Activated CD4-positive, alpha-beta memory T cell treated with anti-CD3 and anti-CD28 coated beads for 36 hours (primary cell): ENCODE results near the gene TMEM164. TPM values are rescaled to one million over a fixed set of nuclear protein-coding genes. Genes with fewer than 3 reads are reported as not detected.

Experiments used
- CTCF ChIA-PET: fragments of 350-600 bp; sonication (Branson Sonifier 250); formaldehyde crosslinking; loops from one replicate; lab custom pipeline; 2021; ENCODE audit warnings: antibody characterized with exemption, inconsistent platforms; lab: Charles Lee
- POLR2A ChIA-PET: fragments of 350-600 bp; sonication (Branson Sonifier 250); formaldehyde crosslinking; loops from one replicate; lab custom pipeline; 2021; ENCODE audit warnings: antibody characterized with exemption; lab: Charles Lee
- DNase-seq: peaks from one replicate; pipeline ENCODE4 v3.0.0-alpha.2; 2020
- H3K27ac Mint-ChIP-seq: one replicate; pipeline ENCODE4 v1.8.0; 2021; ENCODE audit warnings: mixed read lengths
- H3K27me3 Mint-ChIP-seq: one replicate; pipeline ENCODE4 v1.8.0; 2021; ENCODE audit warnings: mixed read lengths
- H3K36me3 Mint-ChIP-seq: one replicate; pipeline ENCODE4 v1.8.0; 2021; ENCODE audit warnings: mixed read lengths
- H3K4me1 Mint-ChIP-seq: one replicate; pipeline ENCODE4 v1.8.0; 2021; ENCODE audit warnings: low read depth, mixed read lengths
- H3K4me3 Mint-ChIP-seq: one replicate; pipeline ENCODE4 v1.8.0; 2021; ENCODE audit warnings: mild to moderate bottlenecking, mixed read lengths
- H3K9me3 Mint-ChIP-seq: one replicate; pipeline ENCODE4 v1.8.0; 2021; ENCODE audit warnings: mixed read lengths
- intact Hi-C: fragments of 100-400 bp; cut with micrococcal nuclease; formaldehyde crosslinking; loops from one replicate; pipeline ENCODE4 v1.15.1; 2023
- total RNA-seq, 2 experiments: library from RNA; stranded (reverse); gene quantifications; one replicate each; pipeline ENCODE4 v1.2.3, GENCODE V29; 2021

Gene TMEM164
- total RNA-seq, 2 experiments from 2014 or later = 10.1 to 13.2 TPM

DNA sequence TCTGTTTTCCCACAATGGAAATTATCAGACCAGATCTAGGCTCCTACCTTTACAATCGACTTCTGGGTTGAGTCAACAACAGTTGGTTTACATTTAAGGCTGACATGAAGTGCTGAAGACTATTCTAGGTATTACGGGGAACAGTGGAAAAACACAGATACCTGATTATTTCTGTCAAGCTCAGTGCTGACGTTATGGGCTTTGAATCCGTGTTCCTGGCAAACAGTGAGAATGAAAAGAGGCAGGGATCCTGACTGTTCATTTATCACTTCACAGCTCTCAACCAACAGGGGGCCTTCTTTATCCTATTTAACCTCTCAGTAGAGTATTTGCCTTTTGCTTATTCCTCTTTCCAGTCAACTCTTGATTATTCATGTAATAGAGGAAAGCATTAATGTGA is 43.1 kb downstream of the TMEM164 start:
- peaks cover 5% of the 10 kb centered on the region for H3K36me3 Mint-ChIP-seq
- no peak overlapping the region for H3K4me3 Mint-ChIP-seq
- DNase-seq = no peak
- no peaks in the 10 kb centered on the region for H3K27me3 Mint-ChIP-seq
- peaks cover 8% of the 10 kb centered on the region for H3K4me1 Mint-ChIP-seq
- intact Hi-C loops = no loop called here
- ChIA-PET CTCF (interaction anchor here (1.2 kb wide), 1 partner anchor 101 kb away, joined by 3 read pairs; no protein-coding TSS in a partner anchor), POLR2A (no interaction called here)
- no peaks in the 10 kb centered on the region for H3K9me3 Mint-ChIP-seq
- H3K27ac Mint-ChIP-seq = no peak overlapping the region

DNA sequence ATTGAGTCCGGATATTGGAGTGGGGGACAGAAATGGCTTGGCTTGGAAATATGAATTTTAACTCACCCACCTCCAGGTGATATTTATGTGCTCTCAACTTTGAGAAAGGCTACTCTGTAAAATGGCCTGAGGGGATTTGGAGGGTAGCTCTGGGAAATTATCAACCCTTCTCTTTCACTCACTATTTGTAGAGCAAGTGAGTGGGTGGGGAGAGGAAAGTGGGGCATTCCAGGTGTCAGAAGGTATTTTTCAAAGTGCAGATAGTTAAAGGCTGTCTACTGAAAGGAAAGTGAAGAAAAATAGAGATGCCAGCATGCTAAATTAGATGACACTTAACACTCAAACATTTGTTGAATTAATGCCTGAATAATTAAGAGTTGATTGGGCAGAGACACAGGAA is 44.1 kb downstream of the TMEM164 start:
- CTCF ChIA-PET = interaction anchor here (1.2 kb wide), 1 partner anchor 100 kb away, joined by 3 read pairs; no protein-coding TSS in a partner anchor
- no peak overlapping the region for H3K4me3 Mint-ChIP-seq
- H3K27me3 Mint-ChIP-seq = no peaks in the 10 kb centered on the region
- no peak for DNase-seq
- no peaks in the 10 kb centered on the region for H3K9me3 Mint-ChIP-seq
- peaks cover 8% of the 10 kb centered on the region for H3K4me1 Mint-ChIP-seq
- no peak overlapping the region for H3K27ac Mint-ChIP-seq
- POLR2A ChIA-PET = no interaction called here
- peaks cover 3% of the 10 kb centered on the region for H3K36me3 Mint-ChIP-seq
- intact Hi-C loops = no loop called here

DNA sequence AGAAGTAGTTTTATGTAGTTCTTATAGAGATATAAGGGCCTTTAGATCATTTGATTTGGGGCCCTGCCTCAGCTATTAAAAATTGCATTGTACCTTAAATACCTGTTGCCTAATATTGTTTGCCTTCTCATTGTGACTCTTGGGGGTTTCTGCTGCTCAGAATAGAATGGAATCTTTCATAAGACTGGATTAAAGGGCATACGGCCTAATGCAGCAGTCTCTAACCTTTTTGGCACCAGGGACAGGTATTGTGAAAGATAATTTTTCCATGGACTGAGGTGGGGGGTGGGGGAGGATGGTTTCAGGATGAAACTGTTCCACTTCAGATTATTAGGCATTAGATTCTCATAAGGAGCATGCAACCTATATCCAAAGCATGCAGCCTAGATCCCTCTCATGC is 46.2 kb downstream of the TMEM164 start:
- no peaks in the 10 kb centered on the region for H3K9me3 Mint-ChIP-seq
- no peak for DNase-seq
- no peak overlapping the region for H3K27ac Mint-ChIP-seq
- intact Hi-C loops = no loop called here
- peaks cover 7% of the 10 kb centered on the region for H3K36me3 Mint-ChIP-seq
- H3K27me3 Mint-ChIP-seq = no peaks in the 10 kb centered on the region
- no peak overlapping the region for H3K4me3 Mint-ChIP-seq
- ChIA-PET POLR2A (no interaction called here), CTCF (no interaction called here)
- H3K4me1 Mint-ChIP-seq = no peaks in the 10 kb centered on the region

DNA sequence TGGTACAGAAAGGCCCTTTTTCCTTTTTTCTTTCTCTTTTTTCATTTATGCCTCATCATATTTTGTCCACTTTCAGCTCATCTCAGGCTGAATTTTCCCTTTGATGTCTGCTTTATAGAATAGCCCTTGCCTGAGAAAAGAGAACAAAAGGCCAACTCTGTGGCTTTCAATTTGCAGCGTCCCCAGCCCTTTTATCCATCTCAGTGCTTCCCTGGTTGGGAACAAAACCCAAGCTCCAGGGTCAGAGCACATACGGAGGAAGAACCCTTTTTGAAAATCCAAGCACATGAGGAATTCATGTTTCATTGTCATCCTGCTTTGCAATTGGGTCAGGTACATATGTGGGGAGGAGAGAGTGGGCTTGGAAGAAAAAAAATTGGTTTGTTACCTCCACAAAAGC is 47.5 kb downstream of the TMEM164 start:
- intact Hi-C loops = no loop called here
- Mint-ChIP-seq H3K27me3 (no peaks in the 10 kb centered on the region), H3K36me3 (peaks cover 9% of the 10 kb centered on the region), H3K9me3 (no peaks in the 10 kb centered on the region), H3K4me1 (peaks cover 1% of the 10 kb centered on the region), H3K4me3 (no peak overlapping the region), H3K27ac (no peak overlapping the region)
- CTCF ChIA-PET = no interaction called here
- POLR2A ChIA-PET = no interaction called here
- DNase-seq = no peak

DNA sequence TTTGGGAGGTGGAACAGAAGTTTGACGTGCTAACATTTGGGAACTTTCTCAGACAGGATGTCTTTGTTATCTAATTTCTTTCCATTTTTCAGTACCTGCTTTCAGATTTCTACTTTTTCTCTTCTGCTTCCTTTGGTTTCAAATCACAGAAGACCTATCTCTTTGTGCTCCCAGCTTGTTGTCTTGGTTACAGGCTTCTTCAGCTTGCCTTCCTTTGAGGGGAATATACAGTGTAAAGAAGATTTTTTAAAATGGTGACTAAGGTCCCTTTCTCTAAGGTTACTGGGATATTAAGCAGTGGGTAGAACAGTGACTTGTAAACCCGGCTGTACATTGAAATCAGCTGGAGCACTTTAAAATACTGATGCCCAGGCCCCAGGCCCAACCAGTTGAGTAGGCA is 48.0 kb downstream of the TMEM164 start:
- no peak for DNase-seq
- Mint-ChIP-seq H3K4me1 (peaks cover 4% of the 10 kb centered on the region), H3K36me3 (peaks cover 9% of the 10 kb centered on the region), H3K27ac (no peak overlapping the region), H3K27me3 (no peaks in the 10 kb centered on the region), H3K4me3 (no peak overlapping the region), H3K9me3 (no peaks in the 10 kb centered on the region)
- intact Hi-C loops = no loop called here
- POLR2A ChIA-PET = no interaction called here
- CTCF ChIA-PET = no interaction called here

DNA sequence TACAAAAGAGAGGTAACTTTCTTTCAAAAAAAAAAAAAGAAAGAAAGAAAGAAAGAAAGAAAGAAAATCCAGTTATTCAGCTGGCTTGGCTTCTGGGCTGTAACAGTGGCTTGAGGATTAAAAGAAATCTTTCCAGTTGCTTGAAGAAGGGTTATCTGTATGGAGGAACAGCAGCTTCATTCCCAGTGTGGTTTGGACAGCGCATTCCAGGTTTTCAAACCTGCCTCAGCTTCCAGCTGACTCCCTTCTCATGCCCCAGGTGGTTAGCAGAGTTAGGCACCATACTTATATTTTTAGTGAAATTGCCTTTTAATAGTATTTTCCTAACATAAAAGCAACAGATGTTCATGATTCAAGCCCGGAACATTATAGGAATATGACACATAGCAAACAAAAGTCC is 48.6 kb downstream of the TMEM164 start:
- no peaks in the 10 kb centered on the region for H3K27me3 Mint-ChIP-seq
- DNase-seq = no peak
- CTCF ChIA-PET = no interaction called here
- H3K4me1 Mint-ChIP-seq = peaks cover 9% of the 10 kb centered on the region
- H3K4me3 Mint-ChIP-seq = no peak overlapping the region
- peaks cover 9% of the 10 kb centered on the region for H3K36me3 Mint-ChIP-seq
- POLR2A ChIA-PET = no interaction called here
- no peak overlapping the region for H3K27ac Mint-ChIP-seq
- H3K9me3 Mint-ChIP-seq = no peaks in the 10 kb centered on the region
- intact Hi-C loops = no loop called here

DNA sequence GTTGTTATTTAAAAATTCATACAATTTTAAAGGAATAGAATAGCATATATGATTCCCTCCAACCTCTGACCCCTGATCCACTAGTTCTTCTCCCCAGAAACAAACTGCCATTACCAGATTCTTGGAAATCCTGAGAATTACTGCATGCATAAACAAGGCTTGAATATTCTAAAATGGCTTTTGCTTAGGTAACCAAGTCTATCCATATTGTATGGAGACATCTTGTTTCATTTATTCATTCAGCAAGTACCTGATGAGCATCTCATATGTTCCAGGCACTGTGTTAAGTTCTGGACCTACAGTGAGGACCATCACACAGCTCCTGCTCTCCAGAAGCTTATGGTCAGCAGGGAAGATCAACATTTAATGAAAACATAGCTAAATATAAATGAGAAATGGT is 49.4 kb downstream of the TMEM164 start:
- H3K4me1 Mint-ChIP-seq = peaks cover 10% of the 10 kb centered on the region
- H3K27ac Mint-ChIP-seq = no peak overlapping the region
- no peaks in the 10 kb centered on the region for H3K9me3 Mint-ChIP-seq
- ChIA-PET POLR2A (no interaction called here), CTCF (no interaction called here)
- H3K27me3 Mint-ChIP-seq = no peaks in the 10 kb centered on the region
- H3K36me3 Mint-ChIP-seq = peaks cover 9% of the 10 kb centered on the region
- intact Hi-C loops = no loop called here
- no peak for DNase-seq
- no peak overlapping the region for H3K4me3 Mint-ChIP-seq

DNA sequence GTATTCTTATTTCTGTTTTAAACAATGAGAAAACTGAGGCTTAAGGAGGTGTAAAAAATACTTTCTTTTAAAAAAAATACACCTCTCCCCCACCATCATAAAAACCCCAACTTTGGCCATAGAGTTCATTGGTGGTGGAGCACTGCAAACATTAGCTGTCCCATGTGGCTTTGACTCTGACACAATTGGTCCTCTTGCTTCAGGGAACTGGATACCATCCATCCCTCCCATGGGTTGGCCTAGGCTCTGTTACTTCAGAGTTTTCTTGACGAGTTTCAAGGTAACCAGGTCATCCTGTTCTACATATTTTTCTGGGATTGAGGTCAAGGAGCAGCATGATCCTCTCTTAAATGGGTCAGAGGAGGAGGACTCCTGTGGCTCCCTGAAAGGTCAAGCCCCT is 50.5 kb downstream of the TMEM164 start:
- POLR2A ChIA-PET = no interaction called here
- CTCF ChIA-PET = no interaction called here

DNA sequence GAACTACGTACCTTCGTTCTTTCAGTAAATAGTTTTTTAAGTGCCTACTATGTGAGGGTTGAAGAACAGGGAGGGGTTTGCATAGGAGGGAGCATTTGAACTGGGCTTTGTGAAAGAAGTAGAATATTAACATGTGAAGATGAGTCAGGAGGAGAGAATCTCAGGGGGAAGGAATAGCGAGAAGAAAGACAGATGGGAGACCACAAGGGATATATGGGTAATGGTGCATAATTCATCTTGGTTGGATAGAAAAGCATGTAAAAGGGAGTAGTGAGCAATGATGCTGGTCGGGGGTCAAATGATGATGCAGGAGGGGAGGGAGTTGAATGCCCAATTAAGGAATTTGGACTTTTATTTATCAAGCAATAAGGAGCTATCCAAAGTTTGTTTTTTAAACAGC is 52.7 kb downstream of the TMEM164 start:
- Mint-ChIP-seq H3K27ac (no peak overlapping the region), H3K4me3 (no peak overlapping the region), H3K27me3 (no peaks in the 10 kb centered on the region), H3K4me1 (peaks cover 10% of the 10 kb centered on the region), H3K9me3 (peaks cover 1% of the 10 kb centered on the region), H3K36me3 (peaks cover 6% of the 10 kb centered on the region)
- intact Hi-C loops = no loop called here
- POLR2A ChIA-PET = no interaction called here
- CTCF ChIA-PET = no interaction called here
- no peak for DNase-seq

More for the DNA sequence above, 50.5 kb downstream of the TMEM164 start:
- H3K4me3 Mint-ChIP-seq = no peak overlapping the region
- H3K27me3 Mint-ChIP-seq = no peaks in the 10 kb centered on the region
- H3K36me3 Mint-ChIP-seq = peaks cover 6% of the 10 kb centered on the region
- H3K27ac Mint-ChIP-seq = no peak overlapping the region
- H3K4me1 Mint-ChIP-seq = peaks cover 10% of the 10 kb centered on the region
- intact Hi-C loops = no loop called here
- no peak for DNase-seq
- no peaks in the 10 kb centered on the region for H3K9me3 Mint-ChIP-seq

DNA sequence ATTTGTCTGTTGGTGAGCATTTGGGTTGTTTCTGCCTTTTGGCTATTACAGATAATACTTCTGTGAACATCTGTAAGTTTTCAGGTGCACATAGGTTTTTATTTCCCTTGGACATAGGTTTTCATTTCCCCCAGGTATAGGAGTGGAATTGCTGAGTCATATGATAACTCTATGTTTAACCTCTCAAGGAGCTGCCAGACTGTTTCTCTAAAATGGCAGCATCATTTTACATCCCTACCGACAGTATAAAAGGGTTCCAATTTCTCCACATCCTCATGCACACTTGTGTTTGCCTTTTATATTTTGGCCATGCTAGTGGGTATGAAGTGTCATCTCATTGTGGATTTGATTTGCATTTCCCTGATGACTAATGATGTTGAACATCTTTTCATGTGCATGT is 53.5 kb downstream of the TMEM164 start:
- peaks cover 10% of the 10 kb centered on the region for H3K4me1 Mint-ChIP-seq
- intact Hi-C loops = no loop called here
- no peak for DNase-seq
- no peaks in the 10 kb centered on the region for H3K27me3 Mint-ChIP-seq
- H3K36me3 Mint-ChIP-seq = peaks cover 6% of the 10 kb centered on the region
- H3K4me3 Mint-ChIP-seq = no peak overlapping the region
- CTCF ChIA-PET = no interaction called here
- POLR2A ChIA-PET = no interaction called here
- H3K9me3 Mint-ChIP-seq = peaks cover 2% of the 10 kb centered on the region
- no peak overlapping the region for H3K27ac Mint-ChIP-seq

DNA sequence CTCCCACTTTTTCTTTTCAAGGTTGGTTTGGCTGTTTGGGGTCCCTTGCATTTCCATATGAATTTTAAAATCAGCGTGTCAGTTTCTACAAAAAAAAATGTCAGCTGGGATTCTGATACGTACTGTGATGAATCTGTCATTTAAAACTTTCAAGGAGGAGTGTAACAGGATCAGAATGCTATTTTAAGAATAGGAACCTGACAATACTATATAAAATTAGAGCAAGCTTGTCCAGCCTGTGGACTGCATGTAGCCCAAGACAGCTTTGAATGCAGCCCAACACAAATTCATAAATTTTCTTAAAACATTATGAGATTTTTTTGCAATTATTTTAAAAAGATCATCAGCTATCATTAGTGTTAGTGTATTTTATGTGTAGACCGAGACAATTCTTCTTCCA is 56.5 kb downstream of the TMEM164 start:
- Mint-ChIP-seq H3K27ac (no peak overlapping the region), H3K4me1 (peaks cover 13% of the 10 kb centered on the region), H3K36me3 (no peaks in the 10 kb centered on the region), H3K27me3 (no peaks in the 10 kb centered on the region), H3K9me3 (peaks cover 2% of the 10 kb centered on the region), H3K4me3 (no peak overlapping the region)
- DNase-seq = no peak
- intact Hi-C loops = no loop called here
- POLR2A ChIA-PET = no interaction called here
- CTCF ChIA-PET = no interaction called here

DNA sequence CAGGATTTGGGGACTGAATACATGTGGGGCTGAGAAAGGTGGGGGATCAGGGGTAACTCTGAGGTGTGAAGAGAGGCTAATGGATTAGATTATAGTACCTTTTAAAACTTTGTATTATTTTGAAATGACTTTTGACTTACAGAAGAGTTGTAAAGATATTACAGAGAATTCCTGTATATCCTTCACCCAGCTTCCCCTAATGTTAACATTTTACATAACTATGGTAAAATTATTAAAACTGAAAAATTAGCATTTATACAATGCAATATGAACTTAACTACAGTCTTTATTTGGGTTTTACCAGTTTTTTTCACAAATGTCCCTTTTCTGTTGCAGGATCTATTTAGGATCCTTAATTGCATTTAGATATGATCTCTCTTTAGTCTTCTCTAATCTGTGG is 57.4 kb downstream of the TMEM164 start:
- CTCF ChIA-PET = no interaction called here

DNA sequence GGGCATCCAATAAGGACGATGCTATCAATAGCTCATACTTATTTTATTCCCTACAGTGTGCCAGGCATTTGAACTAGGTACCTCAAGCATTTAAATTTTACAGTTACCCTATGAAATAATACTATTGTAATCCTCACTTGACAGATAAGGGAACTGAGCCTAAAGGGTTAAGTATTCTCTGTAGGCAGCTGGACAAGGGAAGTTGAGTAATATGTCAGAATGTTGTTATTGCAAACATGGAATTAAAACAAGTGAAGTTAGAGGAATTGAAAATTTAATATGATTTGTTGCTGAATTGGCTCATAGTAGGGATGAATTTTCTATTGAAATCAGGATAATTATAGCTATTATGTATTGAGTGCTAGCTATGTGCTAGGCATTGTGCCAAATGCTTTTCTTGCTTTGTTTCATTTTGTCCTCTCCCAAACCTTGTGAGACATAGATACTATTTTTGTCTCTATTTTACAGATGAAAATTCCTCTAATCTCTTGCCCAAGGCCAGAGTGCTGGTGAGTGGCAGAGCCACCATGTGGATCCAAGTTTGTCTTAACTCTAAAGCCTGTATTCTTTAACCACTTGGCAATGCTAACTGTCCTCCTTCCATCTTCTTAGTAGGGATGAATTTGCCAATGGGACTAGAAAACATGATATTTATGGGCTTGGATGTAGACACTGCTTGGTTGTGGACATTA is 58.1 kb downstream of the TMEM164 start:
- no peaks in the 10 kb centered on the region for H3K27me3 Mint-ChIP-seq
- no peak overlapping the region for H3K27ac Mint-ChIP-seq
- no peak for DNase-seq
- no peaks in the 10 kb centered on the region for H3K36me3 Mint-ChIP-seq
- no peak overlapping the region for H3K4me3 Mint-ChIP-seq
- peaks cover 2% of the 10 kb centered on the region for H3K9me3 Mint-ChIP-seq
- peaks cover 9% of the 10 kb centered on the region for H3K4me1 Mint-ChIP-seq
- CTCF ChIA-PET = no interaction called here
- intact Hi-C loops = no loop called here
- POLR2A ChIA-PET = no interaction called here

More for the DNA sequence above, 57.4 kb downstream of the TMEM164 start:
- DNase-seq = no peak
- peaks cover 13% of the 10 kb centered on the region for H3K4me1 Mint-ChIP-seq
- POLR2A ChIA-PET = no interaction called here
- no peak overlapping the region for H3K4me3 Mint-ChIP-seq
- H3K27me3 Mint-ChIP-seq = no peaks in the 10 kb centered on the region
- H3K27ac Mint-ChIP-seq = no peak overlapping the region
- peaks cover 2% of the 10 kb centered on the region for H3K9me3 Mint-ChIP-seq
- intact Hi-C loops = no loop called here
- no peaks in the 10 kb centered on the region for H3K36me3 Mint-ChIP-seq
